ENCODE results near the gene SUSD2.

DNA sequence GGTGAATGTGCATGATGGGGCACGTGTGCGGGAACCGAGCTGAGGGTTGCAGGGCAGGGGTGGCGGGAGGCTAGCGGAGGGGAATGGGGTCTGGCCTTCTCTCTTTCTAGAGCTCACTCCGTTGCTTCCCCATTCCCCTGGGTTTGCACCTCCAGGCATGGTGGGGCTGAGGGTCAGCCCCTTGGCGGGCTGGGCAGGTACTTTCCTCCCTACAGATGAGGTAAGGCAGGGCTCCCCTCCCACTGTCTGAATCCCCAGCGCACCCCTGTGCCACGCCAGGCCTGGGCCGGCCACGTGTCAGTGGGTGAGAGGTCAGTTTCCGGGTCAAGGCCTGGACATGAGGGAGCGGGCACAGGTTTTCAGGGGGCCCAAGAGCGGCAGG is 8.9 kb downstream of the SUSD2 start:
- TF ChIP-seq POLR2A (IDR thresholded peaks at IDR 0.05; ENCODE audit: low read depth) = no peak
- TF ChIP-seq CTCF (IDR thresholded peaks at IDR 0.05) = no peak
